SW 1271 (cell line): ENCODE results near the gene MYLK4.

ENCODE experiments used
- DNase-seq, 2 experiments: peaks; one replicate each; lab custom pipeline; 2025; lab: John Stamatoyannopoulos, UW

The MYLK4 gene

DNA sequence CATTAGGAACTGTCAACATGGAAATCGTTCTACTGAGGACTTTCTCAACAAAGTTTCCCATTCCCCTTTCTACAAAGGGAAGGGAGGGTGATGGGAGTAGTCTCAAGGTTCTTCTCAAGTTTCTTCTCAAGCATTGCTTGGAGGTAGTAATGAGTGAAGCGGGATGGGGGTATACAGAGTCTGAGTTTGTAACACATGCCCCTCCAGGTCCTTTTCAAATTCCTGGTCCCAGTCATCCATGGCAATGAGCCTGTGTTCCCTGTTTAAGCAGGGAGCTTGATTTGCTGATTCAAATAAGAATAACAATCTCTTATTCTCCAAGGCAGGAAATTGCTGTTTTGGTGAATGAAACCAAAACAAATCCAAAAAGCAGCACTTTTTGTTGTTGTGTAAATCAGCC, 45.5 kb downstream of the MYLK4 start:
- DNase-seq, result no peak

DNA sequence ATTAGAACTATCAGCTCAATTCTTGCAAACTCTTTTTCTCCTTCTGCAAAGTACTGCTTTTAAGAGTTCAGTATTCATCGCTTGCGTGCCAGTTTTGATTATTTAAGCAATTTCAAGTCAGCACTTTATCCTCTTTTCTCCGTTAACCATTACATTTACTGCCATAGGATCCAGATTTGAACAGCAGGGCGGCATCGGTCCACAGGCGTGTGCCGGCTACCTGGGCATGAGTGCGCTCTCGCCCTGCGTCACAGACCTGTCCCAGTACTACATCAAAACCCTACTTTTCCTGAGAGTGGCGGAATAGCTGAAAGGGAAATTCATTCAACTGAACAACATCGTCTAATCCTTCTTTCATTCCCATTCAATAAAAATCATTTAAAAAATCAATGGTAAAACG, 53.4 kb downstream of the MYLK4 start:
- DNase-seq, result no peak

DNA sequence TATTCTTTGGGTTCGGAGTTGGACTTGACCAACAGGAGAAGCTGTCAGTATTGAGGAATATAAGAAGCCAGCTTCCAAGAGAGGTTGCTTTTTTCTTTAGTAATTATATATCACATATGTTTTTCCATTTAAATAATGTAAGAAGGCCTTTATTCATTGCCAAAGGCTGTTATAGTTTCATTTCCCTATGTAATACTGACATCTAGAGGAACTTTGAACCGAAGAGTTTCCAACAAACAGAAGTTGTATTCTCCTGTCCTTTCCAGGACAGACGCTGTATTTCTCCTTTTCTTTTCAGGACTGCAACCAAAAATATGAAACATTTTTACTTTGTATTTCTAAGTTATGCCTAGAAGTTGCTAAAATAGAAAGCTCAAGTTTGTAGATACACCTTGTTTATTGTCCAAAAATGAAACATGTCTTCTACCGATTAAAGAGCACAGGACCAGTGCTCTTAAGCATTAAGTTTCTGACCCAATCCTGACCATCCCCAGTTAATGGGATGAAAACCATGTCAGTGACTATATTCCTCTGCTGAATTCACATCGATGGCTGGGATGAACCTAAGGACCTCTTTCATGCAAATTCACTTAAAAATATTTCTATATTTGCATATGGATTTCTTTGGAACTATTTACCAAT, 55.1 kb downstream of the MYLK4 start:
- DNase-seq, result peak in 1 of 2 experiments; percentile 51

DNA sequence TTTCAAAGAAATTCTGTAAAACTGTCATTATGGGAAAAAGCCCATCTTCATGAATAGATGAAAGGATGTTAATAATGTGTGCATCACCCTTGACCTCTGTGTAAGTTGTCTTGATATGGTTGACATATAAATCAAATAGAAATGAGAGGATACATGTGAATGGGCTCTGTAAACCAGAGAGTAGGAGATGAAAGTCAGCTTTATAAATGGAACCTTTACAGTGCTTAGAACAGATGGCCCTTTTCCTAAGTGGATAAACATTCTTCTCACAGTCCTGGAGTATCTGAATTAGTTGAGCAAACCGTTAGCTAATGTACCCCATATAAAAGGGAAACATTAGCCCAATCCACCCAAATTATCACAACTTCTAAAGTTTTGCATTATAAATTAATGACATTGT, 57.5 kb downstream of the MYLK4 start:
- DNase-seq, result no peak

DNA sequence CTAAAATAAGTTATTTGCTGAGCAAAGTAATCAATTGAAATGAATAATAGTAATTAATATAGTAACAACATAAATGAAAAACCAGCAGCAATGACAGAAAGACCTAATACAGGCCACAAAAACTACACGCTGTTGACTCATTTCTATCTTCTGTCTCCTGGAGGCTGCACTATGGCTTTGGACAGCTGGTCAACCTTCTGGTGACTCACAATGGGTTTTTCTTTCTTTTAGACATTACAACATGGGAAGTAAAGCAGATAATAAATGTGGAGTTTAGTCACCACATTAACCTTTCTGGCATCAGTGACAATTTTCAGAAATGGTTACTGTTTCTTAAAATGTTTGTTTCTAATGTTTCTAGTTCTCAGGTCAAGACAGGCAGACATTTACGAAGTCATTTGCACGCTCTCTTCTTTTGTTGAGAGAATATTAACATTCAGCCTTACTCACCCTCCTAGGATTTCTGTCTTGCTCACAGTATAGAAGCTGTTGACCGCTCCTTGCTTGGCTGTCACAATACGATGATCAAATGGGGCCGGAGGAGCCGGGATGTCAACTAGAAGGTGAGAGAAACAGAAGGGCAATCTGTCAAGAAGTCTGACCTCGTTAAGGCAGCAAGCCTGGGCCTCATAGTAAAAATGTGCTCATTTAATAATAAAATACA, 62.2 kb downstream of the MYLK4 start:
- DNase-seq, result peak in 1 of 2 experiments; percentile 13

DNA sequence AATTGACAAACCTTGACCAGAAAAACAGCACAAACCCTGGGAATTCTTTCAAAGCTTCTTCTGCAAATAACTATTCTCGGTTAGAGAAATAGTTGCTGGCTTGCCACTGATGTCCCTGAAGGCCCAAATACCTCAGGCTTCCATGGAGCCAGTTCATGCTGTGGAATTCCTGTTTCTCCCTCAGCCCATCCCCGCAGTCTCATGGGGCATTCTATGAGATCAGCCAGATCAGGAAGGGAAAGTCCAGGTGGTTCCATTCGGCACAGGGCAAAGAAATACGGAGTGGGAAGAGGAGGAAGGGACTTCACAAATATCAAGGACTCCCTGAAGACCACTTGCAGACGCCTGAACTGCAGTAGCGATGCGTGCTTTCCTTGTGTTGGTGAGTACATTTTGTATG, 63.3 kb downstream of the MYLK4 start:
- DNase-seq, result no peak

DNA sequence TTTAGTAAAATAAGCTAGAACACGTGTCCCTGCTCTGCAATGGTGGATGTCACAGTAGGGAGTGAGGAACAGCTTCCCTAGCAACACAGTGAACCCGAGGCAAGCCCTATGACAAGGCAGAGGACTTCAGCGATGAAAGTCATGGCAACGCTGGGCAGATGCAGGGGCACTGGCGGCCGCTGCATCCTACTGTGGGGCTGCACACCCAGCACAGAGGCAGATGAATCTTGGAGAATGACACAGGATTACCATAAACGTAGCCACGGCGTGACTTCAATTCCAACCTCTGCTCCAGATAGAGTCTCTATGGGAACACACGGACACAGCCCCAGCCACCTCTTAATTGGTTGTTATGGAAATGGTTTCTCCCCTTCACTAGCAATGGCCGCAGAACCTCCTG, 64.2 kb downstream of the MYLK4 start:
- DNase-seq, result no peak

DNA sequence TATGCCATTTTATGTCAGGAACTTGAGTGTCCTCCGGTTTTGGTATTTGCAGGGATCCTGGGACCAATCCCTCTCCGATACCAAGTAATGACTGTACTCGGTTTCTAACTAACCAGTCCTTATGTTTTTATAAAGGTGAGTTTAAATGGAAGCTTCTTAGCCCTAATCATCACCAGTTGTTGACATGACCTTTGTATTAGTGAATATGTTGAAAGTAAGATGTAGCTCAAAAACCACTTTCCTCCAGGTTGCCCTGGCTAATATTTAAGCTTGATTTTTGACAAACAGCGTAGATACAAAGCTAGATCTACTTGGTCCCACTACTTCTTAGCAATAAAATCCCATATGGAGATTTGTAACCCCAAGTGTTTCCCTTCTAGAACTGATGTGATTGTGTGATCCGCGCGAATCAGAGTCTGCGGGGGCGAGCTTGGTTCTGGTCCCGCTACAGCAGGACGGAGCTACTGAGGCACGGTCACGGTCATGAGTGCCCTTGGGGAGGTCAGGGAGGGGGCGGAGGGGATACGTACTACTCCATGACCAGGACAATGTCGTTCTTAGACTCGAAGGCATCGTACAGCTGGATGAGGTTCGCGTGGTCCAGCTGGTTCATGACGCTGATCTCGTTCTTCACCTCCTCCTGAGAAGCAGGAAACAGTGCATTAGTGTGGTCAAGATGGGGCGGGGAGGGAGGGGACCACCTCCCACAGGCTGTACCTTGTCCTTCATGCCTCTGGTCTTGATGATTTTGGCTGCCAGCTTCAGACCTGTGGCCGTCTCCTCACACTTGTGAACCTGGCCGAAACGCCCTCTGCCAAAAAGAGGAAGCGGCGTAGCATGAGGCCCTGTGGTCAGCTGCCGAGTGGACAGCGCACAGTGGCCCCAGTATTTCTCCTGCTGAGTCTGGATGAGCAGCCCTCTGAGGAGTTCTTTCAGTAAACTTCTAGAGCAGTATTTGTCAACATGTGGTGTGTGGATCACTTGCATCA, 65.7 kb downstream of the MYLK4 start:
- DNase-seq, result no peak

DNA sequence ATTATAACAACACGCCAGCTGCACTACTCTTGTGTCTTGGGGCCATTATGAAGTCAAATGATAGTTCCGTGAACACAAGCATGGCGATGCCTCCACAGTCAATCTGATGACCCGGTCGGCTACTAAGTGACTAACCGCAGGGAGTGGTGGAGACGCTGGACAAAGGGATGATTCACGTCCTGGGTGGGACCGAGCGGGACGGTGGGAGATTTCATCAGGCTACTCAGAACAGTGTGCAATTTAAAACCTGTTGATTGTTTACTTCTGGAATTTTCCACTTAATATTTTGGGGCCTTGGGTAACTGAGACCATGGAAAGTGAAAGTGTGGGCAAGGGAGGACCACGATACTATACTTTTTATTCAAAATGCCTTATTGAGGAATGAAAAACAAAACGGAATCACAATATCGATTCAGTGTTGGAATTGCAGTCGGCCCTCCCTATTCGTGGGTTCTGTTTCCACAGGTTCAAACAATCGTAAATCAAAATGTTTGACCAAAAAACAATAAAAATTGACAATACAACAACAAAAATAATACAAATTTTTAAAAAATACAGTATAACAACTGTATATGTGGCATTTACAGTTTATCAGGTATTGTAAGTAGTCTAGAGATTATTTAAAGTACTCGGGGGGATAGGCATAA, 66.5 kb downstream of the MYLK4 start:
- DNase-seq, result peak in 1 of 2 experiments; percentile 27

DNA sequence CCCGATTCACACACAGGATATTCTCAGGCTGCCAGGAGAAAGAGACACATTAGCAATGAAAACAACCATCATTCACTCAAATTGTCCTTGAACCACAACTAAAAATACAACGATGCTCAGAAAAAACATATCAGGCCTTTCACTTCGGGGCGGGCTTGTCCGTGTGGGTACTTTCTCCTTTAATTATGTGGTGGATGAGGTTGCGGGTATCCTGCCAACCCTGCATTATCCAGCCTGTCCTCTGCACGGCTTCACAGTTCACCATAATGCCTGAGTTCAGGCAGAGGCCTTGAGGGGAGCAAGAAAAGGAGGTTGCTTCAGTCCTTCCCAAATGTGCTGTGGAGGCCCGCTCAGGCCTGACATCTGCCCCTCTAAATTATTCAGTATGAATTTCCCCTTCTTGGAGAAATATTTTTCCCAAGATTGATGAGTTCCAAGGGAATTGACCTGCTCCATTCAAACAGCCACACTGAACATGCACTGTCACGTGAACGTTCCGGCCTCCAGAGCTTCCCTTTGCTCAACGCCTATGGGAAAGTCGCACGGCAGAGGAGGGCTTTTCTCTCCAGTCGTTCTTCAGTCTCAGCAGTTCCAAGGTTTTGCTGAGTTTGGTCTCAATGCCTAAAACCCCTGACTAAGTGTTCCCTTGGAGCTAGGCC, 70.3 kb downstream of the MYLK4 start:
- no peak for DNase-seq

DNA sequence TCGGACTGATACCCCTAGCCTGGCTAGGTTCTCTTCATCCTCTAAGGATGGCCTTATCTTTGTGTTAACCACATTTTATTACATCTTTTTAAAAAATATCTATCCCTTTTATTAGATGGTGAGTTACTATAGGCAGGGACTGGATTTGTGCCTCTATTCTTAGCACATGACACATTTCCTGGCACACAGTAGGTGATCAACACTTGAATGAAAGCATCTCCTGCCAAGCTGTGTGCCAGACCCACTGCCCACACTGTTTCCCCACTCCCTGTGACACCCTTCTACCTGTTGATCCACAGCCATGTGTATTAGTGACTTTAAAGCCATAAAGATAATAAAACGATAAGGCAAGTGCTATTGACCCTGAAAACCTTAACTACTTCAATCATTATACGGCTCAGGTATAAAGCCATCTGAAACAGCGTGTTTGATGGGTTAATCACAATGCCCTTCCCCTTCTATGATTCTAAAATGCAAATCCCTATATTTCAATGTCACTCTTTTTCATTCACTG, 73.6 kb downstream of the MYLK4 start:
- no peak for DNase-seq

DNA sequence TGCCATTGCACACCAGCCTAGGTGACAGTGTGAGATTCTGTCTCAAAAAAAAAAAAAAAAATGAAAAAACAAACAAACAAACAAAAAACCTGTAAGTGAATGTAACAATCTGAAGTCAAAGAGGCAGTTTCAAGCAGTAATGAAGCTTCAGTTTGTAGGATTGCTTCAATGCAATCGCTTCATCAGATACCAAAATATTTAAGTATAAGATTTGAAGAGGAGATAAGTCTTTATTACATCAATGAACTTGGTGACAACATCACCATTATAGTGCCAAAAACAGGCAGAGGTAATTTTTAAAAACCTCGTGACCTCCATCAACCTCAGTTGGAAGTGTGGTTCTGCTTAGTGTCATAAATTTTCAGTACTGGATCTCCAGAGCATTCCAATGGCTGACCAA, 74.7 kb downstream of the MYLK4 start:
- DNase-seq, result no peak

DNA sequence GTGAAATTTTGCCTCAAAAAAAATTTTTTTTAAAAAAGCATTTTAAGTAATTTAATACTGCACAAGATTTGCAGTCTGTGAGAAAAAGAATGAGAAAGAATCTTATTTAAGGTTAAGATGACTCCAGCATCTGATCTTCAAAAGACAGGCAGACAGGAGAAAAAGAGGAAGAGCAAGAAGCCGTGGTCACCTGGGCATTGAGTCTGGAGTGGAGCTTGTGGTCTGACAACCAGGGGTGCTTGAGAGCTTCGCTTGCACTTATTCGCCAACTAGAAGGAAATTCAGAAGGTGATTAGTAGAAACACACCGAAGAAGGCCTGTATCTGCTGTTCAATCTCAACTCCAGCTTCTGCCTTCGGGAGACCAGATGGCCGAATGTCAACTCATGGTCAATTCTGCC, 75.9 kb downstream of the MYLK4 start:
- DNase-seq, result no peak

DNA sequence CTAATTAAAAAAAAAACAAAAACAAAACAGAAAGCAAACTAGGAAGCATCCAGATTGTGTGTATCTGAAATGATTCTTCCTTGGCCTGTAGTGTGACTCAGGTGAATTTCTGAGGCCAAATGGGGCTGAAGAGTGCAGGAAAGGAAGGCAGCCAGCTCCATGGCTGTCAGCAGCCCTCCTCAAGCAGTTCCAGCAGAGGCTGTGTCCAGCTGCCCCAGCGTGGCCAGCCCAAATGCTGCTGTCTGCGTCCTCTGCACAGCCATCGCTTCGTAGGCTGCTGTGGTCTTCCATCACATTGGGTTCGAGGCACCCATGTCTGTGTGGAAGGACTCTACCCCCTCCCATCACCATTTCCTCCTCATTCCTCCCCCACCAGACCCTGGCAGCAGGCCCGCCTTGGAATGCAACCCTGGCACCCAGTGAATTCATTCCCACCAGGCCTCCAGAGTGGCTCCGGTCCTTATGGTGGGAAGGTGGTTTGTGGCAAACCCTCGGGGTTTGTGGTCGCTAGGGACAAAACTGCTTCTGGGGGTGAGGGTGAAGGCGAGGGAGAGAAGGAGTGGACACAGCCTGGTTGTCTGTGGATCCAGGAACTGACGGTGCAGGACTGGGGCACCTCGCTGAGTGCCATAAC, 81.5 kb downstream of the MYLK4 start:
- DNase-seq, result no peak

DNA sequence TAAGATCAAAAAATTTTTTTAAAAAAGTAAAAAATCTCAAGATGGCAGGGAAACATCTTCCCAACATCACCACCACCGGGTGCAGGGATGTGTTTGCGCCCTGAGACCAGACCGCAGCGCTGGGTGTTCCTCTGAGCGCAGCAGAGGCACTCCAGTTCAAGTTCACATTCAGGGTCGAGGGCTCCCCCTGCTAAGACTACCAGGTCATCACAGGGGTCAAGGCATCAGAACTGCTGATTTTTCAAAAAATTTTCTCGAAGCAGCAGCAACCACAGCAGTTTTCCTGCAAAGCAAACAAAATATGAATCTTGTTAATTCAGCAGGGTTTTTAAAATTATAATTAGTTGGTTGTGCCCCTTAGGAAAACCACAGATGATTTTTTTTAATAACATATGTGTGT, 83.1 kb downstream of the MYLK4 start:
- DNase-seq, result no peak

DNA sequence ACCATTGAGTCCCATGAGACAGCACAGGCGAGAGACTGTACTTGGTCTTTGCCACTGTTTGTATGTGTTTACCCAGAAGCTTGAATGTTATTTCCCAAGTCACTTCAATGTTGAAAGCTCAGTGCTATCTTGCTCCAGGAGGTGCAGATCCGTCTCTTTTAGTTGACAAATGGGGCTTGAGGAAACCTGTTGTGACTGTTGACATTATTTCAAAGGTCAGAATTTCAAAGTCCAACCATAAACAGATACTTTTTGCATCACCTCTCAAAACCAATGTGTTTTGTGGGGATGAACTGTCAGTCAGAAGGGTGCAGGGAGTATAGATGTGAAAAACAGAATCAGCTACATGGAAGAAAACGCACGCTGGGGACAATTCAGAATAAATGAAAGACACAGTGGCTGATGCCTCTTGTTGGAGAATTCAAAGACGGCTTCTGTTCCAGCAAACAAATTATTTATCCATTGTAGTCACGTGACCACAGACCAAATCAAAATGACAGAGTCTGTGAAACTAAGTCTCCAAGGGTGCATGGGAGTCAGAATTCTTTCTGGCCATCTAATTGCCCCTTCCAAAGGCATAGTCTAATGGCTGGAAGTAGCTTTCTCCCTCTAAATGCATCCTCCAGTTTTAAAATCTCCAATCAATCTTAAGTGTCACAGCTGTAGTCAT, 83.7 kb downstream of the MYLK4 start:
- DNase-seq, result no peak

DNA sequence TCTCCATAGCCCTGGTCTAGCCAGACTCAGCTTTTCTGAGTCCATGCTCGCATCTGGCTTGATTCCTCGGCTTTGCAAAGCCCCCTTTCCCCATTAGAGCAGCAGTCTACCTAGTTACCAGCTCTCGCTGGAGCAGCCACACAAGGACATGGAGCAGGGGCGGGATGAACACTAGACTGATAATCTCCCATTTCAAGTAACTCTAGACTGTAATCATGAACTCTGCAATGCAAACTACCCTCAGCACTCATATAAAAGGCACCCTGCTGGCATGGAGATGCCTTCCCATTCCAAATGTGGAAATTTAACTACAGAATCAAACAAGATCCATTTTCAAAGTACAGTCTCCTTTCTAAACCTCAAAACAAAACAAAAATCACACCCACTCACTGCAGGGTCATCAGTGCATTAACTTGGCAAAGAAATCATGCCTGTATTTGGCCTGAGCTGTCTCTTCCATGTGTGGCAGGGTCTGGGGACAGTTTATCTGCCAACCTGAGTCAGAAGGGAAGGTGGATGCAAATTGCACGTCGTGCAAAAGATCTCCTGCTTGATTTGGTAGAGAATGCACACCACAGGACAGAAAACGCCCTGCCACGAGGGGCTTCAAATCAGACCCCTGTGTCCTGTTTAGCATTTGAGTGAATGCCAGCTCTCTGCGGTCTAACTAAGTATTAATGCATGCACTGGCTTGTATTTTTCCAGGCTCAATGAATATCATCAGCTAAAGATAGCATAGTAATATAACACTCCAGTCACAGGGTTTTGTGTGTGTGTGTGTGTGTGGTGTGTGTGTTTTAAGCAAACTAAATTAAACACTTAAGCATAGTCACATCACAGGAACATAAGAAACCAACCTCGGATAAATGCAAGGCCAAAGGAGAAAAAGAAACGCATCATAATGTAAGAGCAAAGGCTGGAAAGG, 85.3 kb downstream of the MYLK4 start:
- DNase-seq, result no peak

DNA sequence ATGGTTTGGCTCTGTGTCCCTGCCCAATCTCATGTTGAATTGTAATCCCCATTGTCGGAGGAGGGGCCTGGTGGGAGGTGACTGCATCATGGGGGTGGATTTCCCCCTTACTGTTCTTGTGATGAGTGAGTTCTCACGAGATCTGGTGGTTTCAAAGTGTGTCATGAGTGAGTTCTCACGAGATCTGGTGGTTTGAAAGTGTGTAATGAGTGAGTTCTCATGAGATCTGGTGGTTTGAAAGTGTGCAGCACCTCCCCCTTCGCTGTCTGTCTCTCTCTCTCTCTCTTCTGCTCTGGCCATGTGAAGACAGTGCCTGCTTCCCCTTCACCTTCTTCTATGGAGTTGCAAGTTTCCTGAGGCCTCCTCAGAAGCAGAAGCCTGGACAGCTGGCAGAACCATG, 87.6 kb downstream of the MYLK4 start:
- no peak for DNase-seq

DNA sequence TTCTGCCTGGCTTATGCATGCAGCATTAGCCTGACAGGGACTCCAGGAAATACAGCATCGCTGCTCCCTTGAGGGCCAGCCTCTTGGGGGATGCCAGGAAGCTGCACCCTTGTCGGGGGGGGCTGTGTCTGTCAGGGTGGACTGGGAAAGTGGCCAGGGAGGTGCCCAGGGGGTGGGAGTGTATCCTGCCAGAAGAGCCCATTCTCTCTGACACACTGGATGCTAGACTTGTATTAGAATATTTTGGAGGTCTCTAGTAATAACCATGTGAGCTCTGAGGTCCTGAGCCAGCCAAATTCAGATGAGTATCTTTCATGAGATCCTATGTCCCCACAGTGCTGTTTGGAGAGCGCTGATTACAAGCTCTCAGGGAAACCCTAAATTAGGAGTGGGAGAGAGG, 89.1 kb downstream of the MYLK4 start:
- DNase-seq, result no peak
